ENCODE measurements around the gene NRF1.
"Not testable (repeated sequence)": the region's sequence is repeated elsewhere in the genome, so short reads cannot be mapped to it uniquely, and the experiment has no call there.

Gene NRF1

GRCh38 chr7:129649128-129649690, 37.7 kb downstream of the NRF1 start:
- no peak for DNase-seq

GRCh38 chr7:129650056-129650758, 38.7 kb downstream of the NRF1 start:
- DNase-seq, result no peak

GRCh38 chr7:129652914-129653313, 41.4 kb downstream of the NRF1 start:
- DNase-seq, result no peak

GRCh38 chr7:129655811-129656210, 44.3 kb downstream of the NRF1 start:
- DNase-seq, result no peak

GRCh38 chr7:129657363-129657762, 45.8 kb downstream of the NRF1 start:
- no peak for DNase-seq

GRCh38 chr7:129659907-129660306, 48.4 kb downstream of the NRF1 start:
- DNase-seq, result not testable (repeated sequence)

- DNase-seq, result no peak
Measured at GRCh38 chr7:129661645-129662182, 50.2 kb downstream of the NRF1 start.

GRCh38 chr7:129663240-129663639, 51.7 kb downstream of the NRF1 start:
- DNase-seq, result not testable (repeated sequence)

GRCh38 chr7:129664029-129665012, 52.8 kb downstream of the NRF1 start:
- peak; percentile 84 for DNase-seq

GRCh38 chr7:129665013-129665401, 53.5 kb downstream of the NRF1 start:
- DNase-seq, result no peak

GRCh38 chr7:129667116-129667515, 55.6 kb downstream of the NRF1 start:
- DNase-seq, result no peak

- no peak for DNase-seq
Measured at GRCh38 chr7:129667551-129667950, 56.0 kb downstream of the NRF1 start.

- DNase-seq, result no peak
Measured at GRCh38 chr7:129669901-129670300, 58.4 kb downstream of the NRF1 start.

GRCh38 chr7:129670656-129671055, 59.1 kb downstream of the NRF1 start:
- DNase-seq, result peak; percentile 67

GRCh38 chr7:129671266-129671665, 59.7 kb downstream of the NRF1 start:
- DNase-seq, result no peak

- DNase-seq, result not testable (repeated sequence)
Measured at GRCh38 chr7:129674475-129674874, 63.0 kb downstream of the NRF1 start.

GRCh38 chr7:129675521-129675920, 64.0 kb downstream of the NRF1 start:
- DNase-seq, result no peak

GRCh38 chr7:129676017-129676897, 64.7 kb downstream of the NRF1 start:
- DNase-seq, result peak; percentile 25

- no peak for DNase-seq
Measured at GRCh38 chr7:129677796-129678195, 66.3 kb downstream of the NRF1 start.

GRCh38 chr7:129678606-129679005, 67.1 kb downstream of the NRF1 start:
- DNase-seq, result no peak

- no peak for DNase-seq
Measured at GRCh38 chr7:129680400-129680799, 68.9 kb downstream of the NRF1 start.

- DNase-seq, result peak; percentile 25
Measured at GRCh38 chr7:129684777-129685176, 73.3 kb downstream of the NRF1 start.

Measured in hematopoietic multipotent progenitor cell treated with erythropoietin and hydrocortisone succinate and interleukin-3 and kit ligand, for 6 days (in vitro differentiated cells).